Measurements from ENCODE around the gene ATF7IP2. TPM values are rescaled to one million over a fixed set of nuclear protein-coding genes. Genes with fewer than 3 reads are reported as not detected.
"Not testable (repeated sequence)": the region's sequence is repeated elsewhere in the genome, so short reads cannot be mapped to it uniquely, and the experiment has no call there.

The ATF7IP2 gene
- total RNA-seq, 2 experiments from 2014 or later, result 14.7 to 15.1 TPM

GRCh38 chr16:10362077-10362863 lies 23.6 kb upstream of the ATF7IP2 start:
- H3K4me3 Mint-ChIP-seq, result no peak overlapping the region
- intact Hi-C loops (cut with micrococcal nuclease), result no loop called here
- DNase-seq, result peak; percentile 15
- H3K36me3 Mint-ChIP-seq, result no peaks in the 10 kb centered on the region
- H3K4me1 Mint-ChIP-seq (ENCODE audit: low read depth), result peaks cover 10% of the 10 kb centered on the region
- no peaks in the 10 kb centered on the region for H3K9me3 Mint-ChIP-seq
- H3K27ac Mint-ChIP-seq, result peak overlapping the region; percentile 5
- no peaks in the 10 kb centered on the region for H3K27me3 Mint-ChIP-seq
- ChIA-PET POLR2A (no interaction called here), CTCF (interaction anchor here (0.8 kb wide), 1 partner anchor 46 kb away, joined by 3 read pairs; no protein-coding TSS in a partner anchor)

GRCh38 chr16:10362864-10363197 lies 23.0 kb upstream of the ATF7IP2 start:
- POLR2A ChIA-PET; H3K4me3 Mint-ChIP-seq; intact Hi-C loops (cut with micrococcal nuclease); CTCF ChIA-PET; H3K9me3 Mint-ChIP-seq; H3K27me3 Mint-ChIP-seq; H3K4me1 Mint-ChIP-seq (ENCODE audit: low read depth); H3K36me3 Mint-ChIP-seq; DNase-seq; H3K27ac Mint-ChIP-seq: not testable (repeated sequence)

GRCh38 chr16:10366619-10367018 lies 19.2 kb upstream of the ATF7IP2 start:
- POLR2A ChIA-PET; H3K27me3 Mint-ChIP-seq; H3K36me3 Mint-ChIP-seq; H3K4me1 Mint-ChIP-seq (ENCODE audit: low read depth); H3K27ac Mint-ChIP-seq; DNase-seq; intact Hi-C loops (cut with micrococcal nuclease); H3K4me3 Mint-ChIP-seq: not testable (repeated sequence)
- CTCF ChIA-PET, result interaction anchor here (0.9 kb wide), 1 partner anchor 143 kb away, joined by 3 read pairs; no protein-coding TSS in a partner anchor
- peaks cover 15% of the 10 kb centered on the region for H3K9me3 Mint-ChIP-seq

GRCh38 chr16:10367616-10368188 lies 18.2 kb upstream of the ATF7IP2 start:
- ChIA-PET POLR2A (no interaction called here), CTCF (interaction anchor here (0.9 kb wide), 1 partner anchor 142 kb away, joined by 3 read pairs; no protein-coding TSS in a partner anchor)
- DNase-seq, result no peak
- Mint-ChIP-seq H3K36me3 (peaks cover 2% of the 10 kb centered on the region), H3K4me3 (no peak overlapping the region), H3K4me1 (ENCODE audit: low read depth) (peaks cover 2% of the 10 kb centered on the region), H3K27ac (no peak overlapping the region), H3K27me3 (no peaks in the 10 kb centered on the region), H3K9me3 (peaks cover 15% of the 10 kb centered on the region)
- intact Hi-C loops (cut with micrococcal nuclease), result no loop called here

GRCh38 chr16:10368969-10369551 lies 16.8 kb upstream of the ATF7IP2 start:
- no peaks in the 10 kb centered on the region for H3K4me1 Mint-ChIP-seq (ENCODE audit: low read depth)
- no peak for DNase-seq
- no peak overlapping the region for H3K27ac Mint-ChIP-seq
- POLR2A ChIA-PET, result interaction anchor here (0.5 kb wide), 1 partner anchor 98 kb away, joined by 5 read pairs; no protein-coding TSS in a partner anchor
- H3K27me3 Mint-ChIP-seq, result no peaks in the 10 kb centered on the region
- CTCF ChIA-PET, result interaction anchor here (0.8 kb wide), 1 partner anchor 52 kb away, joined by 3 read pairs; no protein-coding TSS in a partner anchor
- intact Hi-C loops (cut with micrococcal nuclease), result no loop called here
- peaks cover 2% of the 10 kb centered on the region for H3K36me3 Mint-ChIP-seq
- peaks cover 15% of the 10 kb centered on the region for H3K9me3 Mint-ChIP-seq
- H3K4me3 Mint-ChIP-seq, result no peak overlapping the region

- no peak overlapping the region for H3K4me3 Mint-ChIP-seq
- no peaks in the 10 kb centered on the region for H3K27me3 Mint-ChIP-seq
- ChIA-PET POLR2A (no interaction called here), CTCF (interaction anchor here (0.8 kb wide), 1 partner anchor 113 kb away, joined by 4 read pairs; no protein-coding TSS in a partner anchor)
- intact Hi-C loops (cut with micrococcal nuclease), result no loop called here
- H3K4me1 Mint-ChIP-seq (ENCODE audit: low read depth), result no peaks in the 10 kb centered on the region
- H3K36me3 Mint-ChIP-seq, result peaks cover 2% of the 10 kb centered on the region
- H3K9me3 Mint-ChIP-seq, result peaks cover 15% of the 10 kb centered on the region
- H3K27ac Mint-ChIP-seq, result no peak overlapping the region
- DNase-seq, result no peak
These were observed 15.7 kb upstream of the ATF7IP2 start for GRCh38 chr16:10370096-10370726.

GRCh38 chr16:10371592-10371991 lies 14.3 kb upstream of the ATF7IP2 start:
- Mint-ChIP-seq H3K27me3 (no peaks in the 10 kb centered on the region), H3K9me3 (peaks cover 15% of the 10 kb centered on the region), H3K4me1 (ENCODE audit: low read depth) (no peaks in the 10 kb centered on the region), H3K36me3 (peaks cover 2% of the 10 kb centered on the region), H3K27ac (no peak overlapping the region), H3K4me3 (no peak overlapping the region)
- intact Hi-C loops (cut with micrococcal nuclease), result no loop called here
- ChIA-PET POLR2A (no interaction called here), CTCF (no interaction called here)
- DNase-seq, result no peak

- DNase-seq, result no peak
- intact Hi-C loops (cut with micrococcal nuclease), result no loop called here
- ChIA-PET CTCF (no interaction called here), POLR2A (no interaction called here)
- Mint-ChIP-seq H3K27ac (no peak overlapping the region), H3K4me3 (no peak overlapping the region), H3K27me3 (no peaks in the 10 kb centered on the region), H3K36me3 (peaks cover 1% of the 10 kb centered on the region), H3K4me1 (ENCODE audit: low read depth) (no peaks in the 10 kb centered on the region), H3K9me3 (peaks cover 13% of the 10 kb centered on the region)
These were observed 12.3 kb upstream of the ATF7IP2 start for GRCh38 chr16:10373556-10373955.

- H3K27ac Mint-ChIP-seq, result no peak overlapping the region
- no peak for DNase-seq
- intact Hi-C loops (cut with micrococcal nuclease), result no loop called here
- H3K4me3 Mint-ChIP-seq, result no peak overlapping the region
- no peaks in the 10 kb centered on the region for H3K4me1 Mint-ChIP-seq (ENCODE audit: low read depth)
- H3K27me3 Mint-ChIP-seq, result no peaks in the 10 kb centered on the region
- H3K9me3 Mint-ChIP-seq, result no peaks in the 10 kb centered on the region
- CTCF ChIA-PET, result no interaction called here
- POLR2A ChIA-PET, result no interaction called here
- H3K36me3 Mint-ChIP-seq, result no peaks in the 10 kb centered on the region
These were observed 9.6 kb upstream of the ATF7IP2 start for GRCh38 chr16:10376229-10376628.

- CTCF ChIA-PET, result no interaction called here
- H3K9me3 Mint-ChIP-seq, result peaks cover 2% of the 10 kb centered on the region
- H3K36me3 Mint-ChIP-seq, result peaks cover 9% of the 10 kb centered on the region
- intact Hi-C loops (cut with micrococcal nuclease), result loop anchor here (10.0 kb wide), 1 partner anchor 361 kb away; the partner anchor contains the start of gene NUBP1
- H3K27me3 Mint-ChIP-seq, result no peaks in the 10 kb centered on the region
- H3K27ac Mint-ChIP-seq, result no peak overlapping the region
- POLR2A ChIA-PET, result no interaction called here
- H3K4me3 Mint-ChIP-seq, result no peak overlapping the region
- no peak for DNase-seq
- H3K4me1 Mint-ChIP-seq (ENCODE audit: low read depth), result peaks cover 24% of the 10 kb centered on the region
These were observed 2.2 kb upstream of the ATF7IP2 start for GRCh38 chr16:10383626-10384025.

GRCh38 chr16:10386517-10387100 lies 748 bp downstream of the ATF7IP2 start:
- Mint-ChIP-seq H3K27me3 (no peaks in the 10 kb centered on the region), H3K4me1 (ENCODE audit: low read depth) (peaks cover 41% of the 10 kb centered on the region), H3K9me3 (peaks cover 2% of the 10 kb centered on the region), H3K27ac (peak overlapping the region; percentile 93), H3K36me3 (peaks cover 18% of the 10 kb centered on the region), H3K4me3 (peak overlapping the region; percentile 97)
- DNase-seq, result no peak
- intact Hi-C loops (cut with micrococcal nuclease), result loop anchor here (2.0 to 10.0 kb wide), 3 partner anchors 58 to 358 kb away; partner anchors contain the start of gene NUBP1
- ChIA-PET POLR2A (no interaction called here), CTCF (interaction anchor here (1.5 kb wide), 1 partner anchor 123 kb away, joined by 4 read pairs; no protein-coding TSS in a partner anchor)

- H3K27ac Mint-ChIP-seq, result no peak overlapping the region
- H3K4me1 Mint-ChIP-seq (ENCODE audit: low read depth), result peaks cover 39% of the 10 kb centered on the region
- H3K27me3 Mint-ChIP-seq, result no peaks in the 10 kb centered on the region
- peak overlapping the region; percentile 97 for H3K4me3 Mint-ChIP-seq
- no peak for DNase-seq
- CTCF ChIA-PET, result interaction anchor here (1.5 kb wide), 1 partner anchor 122 kb away, joined by 4 read pairs; no protein-coding TSS in a partner anchor
- peaks cover 2% of the 10 kb centered on the region for H3K9me3 Mint-ChIP-seq
- intact Hi-C loops (cut with micrococcal nuclease), result loop anchor here (2.0 to 10.0 kb wide), 3 partner anchors 58 to 358 kb away; partner anchors contain the start of gene NUBP1
- POLR2A ChIA-PET, result no interaction called here
- H3K36me3 Mint-ChIP-seq, result peaks cover 18% of the 10 kb centered on the region
These were observed 1.3 kb downstream of the ATF7IP2 start for GRCh38 chr16:10387188-10387617.
